CMK (cell line): Measurements from ENCODE around the gene PTBP2.
A peak's percentile ranks its signal among the peaks of the same experiment; 100 is the strongest.

Source experiments
- DNase-seq: peaks from one replicate; pipeline ENCODE4 v3.0.0-alpha.2; 2010; ENCODE audit warnings: low read depth

Gene PTBP2, protein sequence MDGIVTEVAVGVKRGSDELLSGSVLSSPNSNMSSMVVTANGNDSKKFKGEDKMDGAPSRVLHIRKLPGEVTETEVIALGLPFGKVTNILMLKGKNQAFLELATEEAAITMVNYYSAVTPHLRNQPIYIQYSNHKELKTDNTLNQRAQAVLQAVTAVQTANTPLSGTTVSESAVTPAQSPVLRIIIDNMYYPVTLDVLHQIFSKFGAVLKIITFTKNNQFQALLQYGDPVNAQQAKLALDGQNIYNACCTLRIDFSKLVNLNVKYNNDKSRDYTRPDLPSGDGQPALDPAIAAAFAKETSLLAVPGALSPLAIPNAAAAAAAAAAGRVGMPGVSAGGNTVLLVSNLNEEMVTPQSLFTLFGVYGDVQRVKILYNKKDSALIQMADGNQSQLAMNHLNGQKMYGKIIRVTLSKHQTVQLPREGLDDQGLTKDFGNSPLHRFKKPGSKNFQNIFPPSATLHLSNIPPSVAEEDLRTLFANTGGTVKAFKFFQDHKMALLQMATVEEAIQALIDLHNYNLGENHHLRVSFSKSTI

DNA sequence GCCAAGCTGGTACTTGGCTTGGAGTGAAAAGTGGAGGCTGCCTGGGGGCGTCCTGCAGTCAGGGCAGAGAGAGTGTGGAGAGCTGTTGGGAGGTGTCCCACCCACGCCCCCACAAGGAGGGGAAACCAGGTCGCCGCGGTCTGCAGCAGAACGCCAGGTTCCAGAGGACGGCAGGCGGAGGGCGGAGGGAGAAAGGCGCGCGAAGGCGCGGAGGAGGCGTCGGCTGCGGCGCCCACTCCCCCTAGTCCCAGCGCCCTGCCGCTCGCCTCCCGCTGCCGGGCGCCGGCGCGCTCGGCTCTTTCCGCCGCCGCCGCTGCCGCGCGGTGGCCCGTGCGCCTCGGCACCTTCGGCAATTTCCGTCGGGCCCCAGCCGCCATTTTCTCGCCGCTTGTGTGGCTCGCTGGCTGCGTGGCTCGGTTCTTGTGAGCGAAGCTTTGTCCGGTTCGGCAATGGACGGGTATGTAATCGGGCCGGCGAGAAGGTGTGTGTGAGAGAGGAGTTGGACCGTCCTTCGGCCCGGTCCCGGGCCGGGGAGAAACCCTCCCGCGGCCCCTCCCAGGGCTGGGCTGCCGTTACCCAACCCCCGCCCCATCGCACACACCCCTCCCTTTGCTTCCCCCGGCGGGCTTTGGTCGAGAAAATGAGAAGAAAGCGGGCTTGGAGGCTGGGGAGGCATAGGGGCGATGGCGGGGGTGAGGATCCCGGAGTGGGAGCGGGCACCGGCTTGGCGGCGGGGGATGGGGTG lies at the start of gene PTBP2:
PTBP2 (plus strand) TSS at position 369 of the 745 bp plus-strand sequence; CDS start at position 450, 81 bp downstream.
- DNase-seq, result peak; percentile 54

DNA sequence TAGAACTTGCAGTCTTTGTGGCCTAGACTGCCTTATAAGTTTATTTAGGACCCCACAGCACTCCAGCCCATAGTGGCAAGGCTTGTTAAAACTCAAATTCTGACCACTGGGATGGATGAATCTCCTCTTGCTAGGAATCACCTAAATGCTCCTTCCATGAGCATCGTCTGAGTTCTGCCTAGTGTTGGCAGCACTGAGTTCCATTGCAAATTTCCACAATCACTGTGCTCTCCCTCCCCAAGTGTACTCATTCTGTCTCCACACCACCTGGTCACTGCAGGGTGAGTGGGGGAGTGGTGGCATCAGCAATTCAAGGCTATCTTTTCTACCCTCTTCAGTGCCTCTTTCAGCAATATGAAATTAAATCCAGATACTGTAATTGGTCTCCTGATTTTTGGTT lies 46.7 kb upstream of the PTBP2 start:
- DNase-seq, result no peak

DNA sequence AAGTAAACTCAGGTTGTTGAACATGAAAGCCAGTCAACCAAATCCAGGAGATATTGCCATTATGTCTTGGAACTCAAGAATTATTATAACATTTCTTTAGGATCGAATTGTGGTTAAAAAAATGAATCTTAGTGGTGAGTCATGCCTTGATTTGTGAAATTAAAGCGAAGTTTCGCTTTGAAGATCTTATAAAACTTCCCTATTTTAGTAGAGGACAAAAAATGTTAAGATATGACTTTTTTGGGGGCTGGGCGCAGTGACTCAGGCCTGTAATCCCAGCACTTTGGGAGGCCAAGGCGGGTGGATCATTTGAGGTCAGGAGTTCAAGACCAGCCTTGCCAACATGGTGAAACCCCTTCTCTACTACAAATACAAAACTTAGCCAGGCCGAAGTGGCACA lies 39.5 kb upstream of the PTBP2 start:
- DNase-seq, result no peak

DNA sequence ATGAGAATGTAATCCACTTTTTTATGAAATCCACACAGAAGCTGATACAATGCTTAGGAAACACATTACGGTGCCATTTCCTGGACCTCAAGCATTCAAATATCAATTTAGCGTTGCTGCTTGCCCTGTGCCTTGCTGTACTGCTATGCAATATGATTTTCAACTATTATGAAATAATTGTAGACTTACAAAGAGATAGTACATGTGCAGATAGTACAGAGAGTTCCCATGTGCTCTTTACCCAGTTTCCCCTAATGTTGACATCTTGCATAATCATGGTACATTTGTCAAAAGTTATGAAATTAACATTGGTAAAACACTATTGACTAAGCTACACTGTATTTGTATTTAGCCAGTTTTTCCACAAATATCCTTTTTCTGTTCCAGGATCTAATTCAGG lies 37.7 kb upstream of the PTBP2 start:
- no peak for DNase-seq

DNA sequence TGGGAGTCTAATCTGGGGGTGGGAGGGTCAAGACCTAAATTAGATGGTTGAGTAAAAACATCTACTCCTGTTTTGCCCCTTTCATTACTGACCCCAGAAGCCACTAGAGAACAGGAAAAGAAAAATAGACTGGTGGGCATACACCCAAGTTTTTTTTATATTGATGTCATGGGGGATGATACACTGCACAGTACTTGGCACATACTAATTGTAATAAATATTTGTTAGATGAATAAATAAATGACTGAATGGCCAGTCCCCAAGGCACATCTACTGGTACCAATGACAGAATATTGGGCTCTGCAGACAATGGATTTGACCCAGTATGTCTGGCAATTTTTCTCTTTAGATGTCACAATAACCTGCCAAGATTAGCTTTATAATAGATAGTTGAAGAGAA lies 36.8 kb upstream of the PTBP2 start:
- no peak for DNase-seq

DNA sequence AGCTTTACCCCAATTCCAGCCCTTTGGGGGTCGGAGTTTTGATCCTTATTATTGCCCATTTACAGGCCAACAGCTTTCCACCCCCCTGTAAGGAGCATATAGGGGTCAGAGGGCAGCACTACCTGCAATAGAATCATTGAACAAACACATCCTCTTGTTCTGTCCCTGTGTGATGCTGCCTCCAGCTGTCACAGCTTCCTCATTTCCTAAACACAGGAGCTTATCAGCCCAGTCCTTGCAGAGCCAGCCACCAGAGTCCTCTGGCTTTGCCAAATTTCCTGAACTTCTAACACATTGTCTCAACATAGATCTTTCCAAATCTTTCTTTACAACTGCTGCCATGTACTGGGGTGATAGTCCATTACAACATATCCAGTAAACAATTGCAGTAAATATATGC lies 32.8 kb upstream of the PTBP2 start:
- DNase-seq, result no peak

DNA sequence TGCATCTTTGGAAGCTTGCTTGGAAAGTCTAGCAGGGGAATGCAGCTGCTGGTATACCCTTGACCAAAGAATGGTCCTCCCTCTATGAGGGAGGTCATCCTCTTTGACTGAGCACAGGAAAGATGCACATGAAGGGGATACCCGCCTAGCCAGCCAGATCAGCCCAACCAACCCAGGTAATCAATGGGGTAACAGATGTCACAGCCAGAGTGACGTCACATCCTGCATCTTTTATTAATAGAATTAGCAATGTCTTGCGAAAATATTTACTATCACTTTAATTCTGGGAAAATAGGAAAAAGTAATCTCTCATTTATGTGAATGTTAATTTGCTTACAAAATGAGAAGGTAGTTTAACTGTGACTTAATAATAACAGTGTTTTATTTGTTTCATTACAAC lies 25.6 kb upstream of the PTBP2 start:
- DNase-seq, result no peak

DNA sequence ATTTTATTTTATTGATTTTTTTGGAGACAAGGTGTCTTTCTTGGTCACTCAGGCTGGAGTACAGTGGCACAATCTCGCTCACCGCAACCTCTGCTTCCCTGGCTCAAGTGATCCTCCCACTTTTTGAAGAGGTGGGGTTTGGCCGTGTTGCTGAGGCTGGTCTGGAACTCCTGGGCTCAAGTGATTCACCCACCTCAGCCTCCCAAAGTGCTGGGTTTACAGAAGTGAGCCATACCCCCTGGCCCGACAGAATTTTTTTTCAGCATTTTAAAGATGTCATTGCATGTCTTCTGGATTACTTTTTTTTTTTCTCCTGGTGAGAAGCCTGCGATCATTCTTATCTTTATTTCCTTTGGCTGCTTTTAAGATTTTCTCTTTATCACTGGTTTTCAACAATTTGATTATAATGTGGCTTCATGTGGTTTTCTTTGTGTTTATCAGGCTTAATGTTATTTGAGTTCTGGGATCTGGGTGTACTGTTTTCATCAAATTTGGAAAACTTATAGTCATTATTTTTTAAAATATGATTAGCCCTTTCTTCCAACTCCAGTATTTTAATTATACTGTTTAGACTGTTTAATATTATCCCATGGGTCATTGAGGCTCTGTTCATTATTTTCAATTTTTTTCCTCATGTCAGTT lies 23.1 kb upstream of the PTBP2 start:
- DNase-seq, result no peak

DNA sequence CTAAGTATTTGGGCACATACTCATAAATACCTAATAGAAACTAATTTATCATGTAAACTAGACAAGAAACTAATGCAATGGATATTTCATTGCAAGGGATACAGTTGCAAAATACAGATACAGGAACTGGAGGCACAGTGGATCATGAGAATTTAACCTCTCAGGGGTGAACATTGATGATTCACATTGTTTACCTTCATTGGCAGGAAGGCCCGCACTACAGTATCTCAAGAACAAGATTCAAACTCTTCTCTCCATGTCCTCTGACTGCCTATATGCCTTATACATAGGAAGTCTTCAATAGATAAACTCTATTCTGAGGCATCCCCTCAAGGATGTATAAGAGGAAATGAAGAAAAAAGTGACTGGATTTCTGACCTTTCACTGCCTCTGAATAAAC lies 18.4 kb upstream of the PTBP2 start:
- DNase-seq, result no peak

DNA sequence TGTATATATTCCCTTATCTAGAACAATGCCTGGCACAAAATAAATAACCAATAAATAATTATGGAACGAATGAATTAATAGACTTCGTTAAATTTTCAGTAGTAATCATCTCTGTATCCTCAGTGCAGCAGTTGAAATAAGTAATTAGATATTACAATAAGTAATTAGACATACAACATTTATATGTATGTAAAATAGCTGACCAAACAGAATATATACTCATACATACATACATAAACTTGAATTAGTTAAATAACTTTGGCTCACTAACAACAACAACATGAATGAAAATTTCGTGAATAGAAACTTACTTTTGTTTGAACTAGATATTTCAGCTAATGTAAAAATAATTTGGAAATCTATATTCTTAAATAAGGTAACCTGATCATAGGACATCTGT lies 14.6 kb upstream of the PTBP2 start:
- DNase-seq, result no peak

DNA sequence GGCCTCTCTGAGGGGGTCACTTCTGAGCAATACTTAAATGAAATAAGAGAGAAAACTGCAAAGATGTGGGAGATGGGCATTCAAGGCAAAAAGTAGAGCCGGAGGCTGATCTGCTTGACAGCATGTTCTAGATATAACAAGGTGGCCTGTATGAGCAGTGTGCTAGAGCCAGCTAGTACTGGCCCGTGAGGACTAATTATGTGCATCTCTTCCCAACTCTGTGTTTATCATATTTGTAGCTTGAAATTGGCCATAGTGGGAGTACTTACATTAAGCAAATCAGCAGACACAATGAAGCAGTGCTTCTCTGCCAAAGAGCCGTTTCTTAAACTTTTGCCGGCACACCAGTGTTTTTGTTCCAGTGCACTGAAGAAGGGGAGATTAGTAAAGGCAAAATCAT lies 13.1 kb upstream of the PTBP2 start:
- no peak for DNase-seq

DNA sequence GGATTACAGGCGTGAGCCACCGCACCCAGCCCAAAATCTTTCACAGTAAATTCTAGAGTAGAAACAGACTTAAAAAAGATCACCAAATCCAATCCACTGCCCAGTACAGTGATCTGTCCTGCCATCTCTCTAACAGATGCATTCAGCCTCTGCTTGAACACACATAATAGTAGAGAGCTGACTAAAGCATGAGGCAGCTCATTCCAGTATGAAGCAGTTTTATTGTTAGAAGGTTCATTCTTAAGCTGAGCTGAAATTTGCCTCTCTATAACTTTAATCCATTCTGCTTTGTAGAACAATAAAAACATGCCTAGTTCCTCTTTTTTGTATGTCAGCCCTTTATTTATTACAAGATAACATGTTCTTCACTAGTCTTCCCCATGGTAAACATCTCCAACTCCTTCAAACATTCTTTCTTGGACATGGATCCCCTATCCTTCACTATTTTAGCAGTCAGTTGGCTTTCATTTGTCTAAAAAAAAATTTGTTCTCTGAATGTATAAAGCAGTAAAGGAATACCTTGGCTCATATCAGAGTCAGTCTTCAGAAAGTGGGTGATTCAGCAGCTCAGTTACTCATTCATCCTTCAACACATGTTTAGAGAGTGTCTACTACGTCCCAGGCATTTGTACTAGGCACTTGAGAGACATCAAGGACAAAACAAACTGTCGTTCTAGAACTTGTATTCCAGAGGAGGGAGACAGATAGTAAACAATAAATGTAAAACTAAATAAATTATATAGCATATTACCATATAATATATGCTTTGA lies 10.7 kb upstream of the PTBP2 start:
- DNase-seq, result no peak

DNA sequence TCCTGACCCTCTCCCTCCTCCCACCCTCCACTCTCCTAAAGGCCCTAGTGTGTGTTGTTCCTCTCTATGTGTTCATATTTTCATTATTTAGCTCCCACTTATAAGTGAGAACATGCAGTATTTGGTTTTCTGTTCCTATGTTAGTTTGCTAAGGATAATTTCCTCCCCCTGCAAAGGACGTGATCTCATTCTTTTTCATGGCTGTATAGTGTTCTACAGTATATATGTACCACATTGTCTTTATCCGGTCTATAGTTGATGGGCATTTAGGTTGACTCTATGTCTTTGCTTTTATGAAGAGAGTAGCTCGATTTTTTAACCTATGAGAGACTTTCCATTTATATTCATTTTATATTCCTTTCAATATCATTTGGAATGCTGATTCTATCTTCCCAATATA lies 7.9 kb upstream of the PTBP2 start:
- DNase-seq, result no peak

DNA sequence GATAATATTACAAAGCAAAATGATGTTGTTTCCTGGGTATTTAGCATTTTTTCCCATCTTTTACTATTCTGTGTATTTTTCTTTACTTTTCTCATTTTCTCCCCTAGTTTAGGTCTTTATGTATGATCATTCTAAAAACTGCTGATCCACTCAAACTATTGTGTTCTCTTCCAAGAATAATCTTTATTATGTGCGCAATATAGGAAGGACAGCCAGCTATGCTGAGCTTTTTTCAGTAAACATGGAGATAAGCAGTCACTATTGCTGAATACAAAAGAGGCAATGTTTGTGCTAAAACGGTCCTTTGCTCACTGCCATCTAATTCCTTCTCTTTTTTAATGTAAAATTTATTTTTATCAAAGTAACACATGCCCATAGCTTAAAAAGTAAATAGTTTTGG lies 6.7 kb upstream of the PTBP2 start:
- DNase-seq, result no peak

DNA sequence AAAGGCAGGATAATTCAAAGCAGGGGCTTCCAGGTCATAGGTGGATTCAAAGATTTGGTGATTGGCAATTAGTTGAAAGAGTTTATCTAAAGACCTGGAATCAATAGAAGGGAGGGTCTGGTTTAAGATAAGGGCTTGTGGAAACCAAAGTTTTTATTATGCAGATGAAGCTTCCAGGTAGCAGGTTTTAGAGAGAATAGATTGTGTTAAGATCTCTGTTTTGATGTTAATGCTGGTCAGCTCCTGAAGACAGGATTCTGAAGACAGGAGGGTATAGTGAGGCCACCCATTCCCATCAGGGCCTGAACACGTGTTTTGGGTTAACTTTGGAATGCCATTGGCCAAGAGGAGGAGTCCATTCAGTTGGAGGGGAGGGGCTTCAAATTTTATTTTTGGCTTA lies 6.1 kb upstream of the PTBP2 start:
- DNase-seq, result no peak

DNA sequence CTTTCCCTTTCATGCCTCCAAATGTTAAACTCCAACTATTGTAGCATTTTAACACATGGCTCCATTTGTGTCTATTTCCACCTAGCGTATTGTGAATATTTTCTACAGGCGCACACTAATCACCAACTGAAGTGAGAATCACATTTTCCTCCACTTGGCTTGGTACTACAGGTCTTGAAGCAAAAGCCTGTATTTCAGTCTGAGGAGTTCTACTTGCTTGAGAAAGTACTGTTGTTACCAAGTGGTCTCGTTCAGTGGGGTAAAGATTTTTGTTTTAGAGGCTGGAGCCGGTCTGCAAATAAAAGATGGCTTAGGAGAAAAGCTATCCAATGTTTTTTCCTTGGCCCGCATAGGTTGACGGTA lies 550 bp upstream of the PTBP2 start:
- no peak for DNase-seq

DNA sequence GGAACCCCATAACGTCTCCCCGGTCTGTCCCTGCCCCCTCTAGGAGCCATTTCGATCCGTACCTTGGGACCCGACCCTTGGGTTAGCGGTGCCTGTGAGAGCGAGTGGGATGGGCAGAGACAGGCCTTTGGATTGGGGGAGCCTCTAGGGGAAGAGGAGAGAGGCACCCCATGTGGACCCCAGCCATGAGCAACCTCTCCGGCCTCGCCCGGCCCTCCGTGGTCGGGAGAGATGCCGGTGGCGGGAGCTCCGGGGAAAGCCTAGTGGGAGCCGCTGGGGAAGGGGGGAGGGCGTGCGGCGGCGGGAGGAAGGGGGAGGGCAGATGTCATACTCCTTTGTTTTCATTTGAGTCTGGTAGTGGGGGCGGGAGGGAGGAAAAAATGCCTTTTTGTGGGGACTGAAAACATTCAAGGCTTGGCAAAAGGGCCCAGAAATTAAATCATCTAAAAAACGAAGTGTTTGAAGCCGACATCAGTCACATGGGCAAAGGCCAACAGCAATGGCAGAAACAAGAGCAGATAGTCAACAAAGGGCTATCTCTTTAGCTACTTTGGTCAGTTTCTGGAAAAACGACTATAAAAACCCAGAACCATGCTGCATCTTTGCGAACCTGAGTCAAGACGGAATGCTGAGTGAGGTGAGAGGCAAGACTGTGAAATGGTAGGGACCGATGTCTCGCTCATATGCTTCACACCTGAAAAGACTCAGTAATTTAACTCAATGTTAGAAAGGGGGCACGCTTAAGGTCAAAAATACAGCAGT lies 758 bp downstream of the PTBP2 start:
- DNase-seq, result peak; percentile 17

DNA sequence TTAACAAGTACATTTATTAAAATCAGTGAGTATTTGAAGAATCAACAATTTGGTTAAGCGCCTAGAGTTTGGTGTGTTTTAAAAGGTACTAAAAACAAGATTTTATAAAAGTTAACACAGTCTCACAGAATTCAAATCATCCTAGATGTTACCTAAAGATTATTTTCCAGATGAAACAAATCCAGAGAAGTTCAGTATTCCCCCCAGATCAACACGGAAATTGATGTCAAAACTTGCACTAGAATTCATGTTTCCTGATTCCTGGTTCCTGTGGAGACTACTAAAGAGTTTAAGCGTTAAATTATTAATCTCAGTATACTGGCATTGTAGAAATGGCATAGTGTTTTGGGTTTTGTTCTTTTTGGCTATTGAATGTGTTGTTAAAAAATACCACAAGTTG lies 1.4 kb downstream of the PTBP2 start:
- DNase-seq, result no peak

DNA sequence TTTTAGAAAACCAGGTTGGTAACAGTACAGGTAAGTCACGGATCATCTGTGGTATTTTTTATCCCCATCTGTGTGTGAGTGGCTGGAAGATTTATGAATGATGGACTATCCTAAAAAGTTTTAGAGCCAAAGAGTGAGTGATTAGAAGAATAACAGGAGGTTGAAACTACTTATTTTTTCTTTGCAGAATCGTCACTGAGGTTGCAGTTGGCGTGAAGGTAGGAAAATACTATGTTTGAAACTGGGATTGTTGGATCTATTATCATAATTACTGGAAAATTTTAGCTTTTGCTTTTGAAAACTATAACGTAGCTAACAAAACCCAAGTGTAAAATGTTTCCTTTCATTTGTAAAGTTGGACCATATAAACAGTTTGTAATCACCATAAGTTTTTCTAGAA lies 1.8 kb downstream of the PTBP2 start:
- no peak for DNase-seq

DNA sequence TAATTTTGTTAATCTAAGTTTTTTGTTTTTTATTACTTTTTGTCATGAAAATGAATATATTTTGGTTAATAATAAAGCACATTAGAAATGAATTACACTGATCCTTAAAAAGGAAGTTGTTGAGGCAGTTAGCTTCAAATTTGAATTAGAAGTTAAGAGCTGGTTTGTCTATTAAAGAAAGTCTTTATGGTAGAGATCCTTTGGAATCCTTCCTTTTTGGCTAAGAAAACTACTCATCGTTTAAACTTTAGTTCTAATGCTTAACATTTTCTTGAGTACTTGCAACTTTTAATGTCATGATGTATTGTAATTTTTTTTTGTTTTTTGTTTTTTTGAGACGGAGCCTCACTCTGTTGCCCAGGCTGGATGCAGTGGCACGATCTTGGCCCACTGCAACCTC lies 2.4 kb downstream of the PTBP2 start:
- no peak for DNase-seq

DNA sequence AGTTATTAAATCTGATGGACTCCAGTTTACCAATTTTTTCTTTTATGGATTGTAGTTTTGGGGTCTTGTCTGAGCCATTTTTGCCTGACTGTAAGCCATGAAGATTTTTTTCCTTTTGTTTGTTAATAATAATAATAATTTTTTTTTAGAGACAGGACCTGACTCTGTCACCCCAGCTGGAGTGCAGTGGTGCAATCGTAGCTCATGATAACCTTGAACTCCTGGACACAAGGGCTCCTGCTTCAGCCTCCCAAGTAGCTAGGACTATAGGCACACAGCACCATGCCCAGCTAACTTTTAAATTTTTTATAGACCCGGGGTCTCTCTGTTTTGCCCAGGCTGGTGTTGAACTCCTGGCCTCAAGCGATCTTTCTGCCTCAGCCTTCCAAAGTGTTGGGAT lies 6.3 kb downstream of the PTBP2 start:
- no peak for DNase-seq
